Endothelial cell of umbilical vein (primary cell): ENCODE measurements around the gene LIX1.

Experiments used
- CTCF ChIP-seq, 2 donors: IDR thresholded peaks; 1 replicate in 1 of 2; 2 replicates in 1 of 2; pipeline ENCODE4 v1.5.1; 2011; ENCODE audit warnings: low read length in 2 of 2, mild to moderate bottlenecking in 2 of 2, moderate library complexity in 2 of 2, control low read depth in 1 of 2, inconsistent platforms in 1 of 2, low read depth in 1 of 2; ENCODE audit not compliant: insufficient read depth in 1 of 2; ENCODE audit errors: extremely low read depth in 1 of 2
- EZH2 ChIP-seq: IDR thresholded peaks from 2 replicates; pipeline ENCODE4 v1.6.1; 2012; ENCODE audit warnings: borderline replicate concordance, low read depth, mild to moderate bottlenecking, moderate library complexity, low read length, inconsistent platforms; ENCODE audit not compliant: severe bottlenecking
- FOS ChIP-seq: IDR thresholded peaks from 2 replicates; pipeline ENCODE4 v1.6.1; 2011; ENCODE audit warnings: mild to moderate bottlenecking, low read length, moderate library complexity, borderline replicate concordance; ENCODE audit not compliant: insufficient read depth
- JUN ChIP-seq: IDR thresholded peaks from 2 replicates; pipeline ENCODE4 v1.6.1; 2011; ENCODE audit warnings: borderline replicate concordance, low read depth; ENCODE audit not compliant: insufficient read length, insufficient read depth
- MAX ChIP-seq: IDR thresholded peaks from 2 replicates; pipeline ENCODE4 v1.6.1; 2011; ENCODE audit not compliant: insufficient read depth, insufficient read length
- MYC ChIP-seq: IDR thresholded peaks from one replicate; pipeline ENCODE4 v1.6.1; 2011; ENCODE audit warnings: mild to moderate bottlenecking, low read depth, low read length
- POLR2A ChIP-seq: IDR thresholded peaks from 2 replicates; pipeline ENCODE4 v1.6.1; 2012; ENCODE audit warnings: low read depth, mild to moderate bottlenecking, control low read depth, low read length
- POLR2AphosphoS5 ChIP-seq: IDR thresholded peaks from 2 replicates; pipeline ENCODE4 v1.6.1; 2012; ENCODE audit warnings: low read depth, mild to moderate bottlenecking, control low read depth, low read length, moderate library complexity; ENCODE audit not compliant: insufficient read depth

GRCh38 chr5:97046270-97046982 is 96.0 kb downstream of the LIX1 start:
- TF ChIP-seq CTCF (IDR thresholded peaks at IDR 0.05; ENCODE audit: extremely low read depth in 1 of 2, insufficient read depth in 1 of 2, low read depth in 1 of 2, low read length in 2 of 2): no peak
- TF ChIP-seq POLR2AphosphoS5: no peak
- no peak for TF ChIP-seq MAX
- TF ChIP-seq POLR2A: no peak
- TF ChIP-seq FOS: no peak
- no peak for TF ChIP-seq EZH2
- no peak for TF ChIP-seq MYC
- no peak for TF ChIP-seq JUN
